ENCODE data around the gene UBASH3B. TPM values are rescaled to one million over a fixed set of nuclear protein-coding genes. Genes with fewer than 3 reads are reported as not detected.

The UBASH3B gene
- total RNA-seq, 1 donor, result 23.2 TPM

- DNase-seq (ENCODE audit: low read depth), result no peak
- H3K4me3 ChIP-seq (ENCODE audit: low read depth, low read length), result no peak overlapping the region
- TF ChIP-seq, protein P1, sequence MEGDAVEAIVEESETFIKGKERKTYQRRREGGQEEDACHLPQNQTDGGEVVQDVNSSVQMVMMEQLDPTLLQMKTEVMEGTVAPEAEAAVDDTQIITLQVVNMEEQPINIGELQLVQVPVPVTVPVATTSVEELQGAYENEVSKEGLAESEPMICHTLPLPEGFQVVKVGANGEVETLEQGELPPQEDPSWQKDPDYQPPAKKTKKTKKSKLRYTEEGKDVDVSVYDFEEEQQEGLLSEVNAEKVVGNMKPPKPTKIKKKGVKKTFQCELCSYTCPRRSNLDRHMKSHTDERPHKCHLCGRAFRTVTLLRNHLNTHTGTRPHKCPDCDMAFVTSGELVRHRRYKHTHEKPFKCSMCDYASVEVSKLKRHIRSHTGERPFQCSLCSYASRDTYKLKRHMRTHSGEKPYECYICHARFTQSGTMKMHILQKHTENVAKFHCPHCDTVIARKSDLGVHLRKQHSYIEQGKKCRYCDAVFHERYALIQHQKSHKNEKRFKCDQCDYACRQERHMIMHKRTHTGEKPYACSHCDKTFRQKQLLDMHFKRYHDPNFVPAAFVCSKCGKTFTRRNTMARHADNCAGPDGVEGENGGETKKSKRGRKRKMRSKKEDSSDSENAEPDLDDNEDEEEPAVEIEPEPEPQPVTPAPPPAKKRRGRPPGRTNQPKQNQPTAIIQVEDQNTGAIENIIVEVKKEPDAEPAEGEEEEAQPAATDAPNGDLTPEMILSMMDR (IDR thresholded peaks at IDR 0.05; ENCODE audit: insufficient read depth, low read length), result no peak
Observed at GRCh38 chr11:122703541-122704272, 48.2 kb downstream of the UBASH3B start.

GRCh38 chr11:122705396-122705795 is 49.9 kb downstream of the UBASH3B start:
- TF ChIP-seq, protein P1 (IDR thresholded peaks at IDR 0.05; ENCODE audit: insufficient read depth, low read length), result no peak
- no peak for DNase-seq (ENCODE audit: low read depth)
- H3K4me3 ChIP-seq (ENCODE audit: low read depth, low read length), result no peak overlapping the region

DNA sequence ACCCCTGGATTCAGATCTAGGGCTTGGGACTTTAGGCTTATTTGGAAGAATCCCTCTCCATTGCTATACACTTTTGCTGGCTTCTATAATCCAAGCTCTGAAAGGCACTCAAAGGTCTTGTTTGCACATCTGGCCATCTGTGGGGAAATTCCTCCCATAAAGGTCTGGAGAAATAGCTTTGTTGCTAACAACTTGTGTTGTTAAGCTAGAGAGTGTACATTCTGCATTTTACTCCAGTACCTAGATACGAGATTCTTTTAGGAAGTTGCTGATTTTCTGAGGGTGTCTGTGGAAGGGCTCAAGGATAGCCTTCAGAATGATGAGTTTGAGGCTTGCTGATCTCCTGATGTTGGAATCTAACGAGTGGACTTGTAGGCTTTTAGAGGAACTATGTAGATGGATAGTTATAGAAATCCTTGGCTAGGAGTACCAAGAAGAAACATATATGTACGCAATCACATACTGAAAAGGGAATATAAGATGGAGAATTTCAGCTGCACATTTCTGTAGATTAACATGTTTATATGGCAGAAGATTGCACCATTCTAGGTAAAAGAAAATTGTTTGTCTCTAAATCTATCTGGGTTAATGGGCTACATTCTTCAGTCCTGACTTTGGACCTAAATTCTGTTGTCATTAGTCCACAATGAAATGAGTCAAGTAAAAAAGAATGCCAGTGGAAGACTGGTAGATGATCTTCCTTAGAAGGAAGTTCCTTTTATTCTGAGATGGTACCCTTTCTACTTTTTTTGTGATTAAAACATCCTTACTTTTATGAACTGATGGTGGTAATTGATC is 51.0 kb downstream of the UBASH3B start:
- TF ChIP-seq, protein P1 (IDR thresholded peaks at IDR 0.05; ENCODE audit: insufficient read depth, low read length), result no peak
- peak; percentile 73 for DNase-seq (ENCODE audit: low read depth)
- no peak overlapping the region for H3K4me3 ChIP-seq (ENCODE audit: low read depth, low read length)

DNA sequence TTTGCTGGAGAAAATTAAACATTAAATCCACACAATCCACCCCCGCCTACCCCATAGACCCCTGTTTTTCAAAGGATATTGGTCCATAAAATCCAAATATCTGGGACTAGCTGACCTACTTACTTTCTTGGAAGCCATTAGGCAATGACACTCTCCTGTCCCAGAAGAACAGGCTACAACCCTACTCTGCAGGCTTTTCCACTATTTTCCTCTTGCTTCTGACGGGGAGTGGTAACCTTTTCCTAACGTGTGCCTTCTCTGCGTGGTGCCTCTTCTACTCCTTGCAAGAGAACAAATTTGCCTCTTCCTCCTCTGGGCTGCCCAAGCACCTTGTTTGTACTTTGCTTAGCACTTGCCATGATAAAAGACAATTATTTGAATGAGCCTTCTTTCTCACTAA is 51.6 kb downstream of the UBASH3B start:
- DNase-seq (ENCODE audit: low read depth), result no peak
- TF ChIP-seq, protein P1 (IDR thresholded peaks at IDR 0.05; ENCODE audit: insufficient read depth, low read length), result no peak
- no peak overlapping the region for H3K4me3 ChIP-seq (ENCODE audit: low read depth, low read length)

GRCh38 chr11:122707901-122708300 is 52.4 kb downstream of the UBASH3B start:
- no peak overlapping the region for H3K4me3 ChIP-seq (ENCODE audit: low read depth, low read length)
- TF ChIP-seq, protein P1 (IDR thresholded peaks at IDR 0.05; ENCODE audit: insufficient read depth, low read length), result no peak
- DNase-seq (ENCODE audit: low read depth), result no peak

GRCh38 chr11:122709039-122709760 is 53.7 kb downstream of the UBASH3B start:
- peak; percentile 70 for DNase-seq (ENCODE audit: low read depth)
- TF ChIP-seq, protein P1 (IDR thresholded peaks at IDR 0.05; ENCODE audit: insufficient read depth, low read length), result no peak
- H3K4me3 ChIP-seq (ENCODE audit: low read depth, low read length), result no peak overlapping the region
